A549 (cell line): ENCODE data around the gene PANK2. TPM values are rescaled to one million over a fixed set of nuclear protein-coding genes. Genes with fewer than 3 reads are reported as not detected.
A peak's percentile ranks its signal among the peaks of the same experiment; 100 is the strongest.

ENCODE experiments used
- ATAC-seq, 2 experiments: fragments of 200-7000 bp in 1 of 2; fragments of >200 bp in 1 of 2; cut with Nextera tagmentation in 1 of 2; cut with Tn5 transposase in 1 of 2; 3 replicates each; pipeline versions ENCODE4 v1.8.0 to v1.9.1; 2018 to 2020; ENCODE audit warnings: mild to moderate bottlenecking in 1 of 2, moderate library complexity in 1 of 2
- CTCF ChIA-PET: fragments of 300-600 bp; sonication (Branson Sonifier 250); formaldehyde crosslinking; extraction: SDS; loops from one replicate; lab custom pipeline; 2021; ENCODE audit warnings: antibody characterized with exemption, inconsistent platforms; lab: Yijun Ruan, JAX
- POLR2A ChIA-PET: fragments of 350-600 bp; formaldehyde crosslinking; extraction: SDS; loops from one replicate; lab custom pipeline; 2021; ENCODE audit warnings: antibody characterized with exemption, inconsistent platforms; lab: Yijun Ruan, JAX
- DNase-seq, 2 experiments: peaks; one replicate each; pipeline versions ENCODE4 v3.0.0 to v3.0.0-alpha.2; 2011 to 2016; ENCODE audit warnings: low read depth in 1 of 2, low spot score in 1 of 2
- FAIRE-seq: peaks from 2 replicates; lab custom pipeline; 2011; peaks lifted over from hg19 to GRCh38; lab: Jason Lieb, UNC
- H3K27ac ChIP-seq, 2 experiments: fragments of >200 bp; sonication (Bioruptor Twin); formaldehyde crosslinking; 3 replicates each; pipeline ENCODE4 v1.5.1; 2016 to 2017
- H3K4me1 ChIP-seq: fragments of >200 bp; sonication (Bioruptor Twin); formaldehyde crosslinking; 3 replicates; pipeline ENCODE4 v1.6.1; 2016
- H3K4me2 ChIP-seq: fragments of >200 bp; sonication (Bioruptor Twin); formaldehyde crosslinking; 3 replicates; pipeline ENCODE4 v1.6.1; 2016
- H3K4me3 ChIP-seq: fragments of >200 bp; sonication (Bioruptor Twin); formaldehyde crosslinking; 3 replicates; pipeline ENCODE4 v1.5.1; 2016
- H3K9me3 ChIP-seq: fragments of >200 bp; sonication (Bioruptor Twin); formaldehyde crosslinking; 3 replicates; pipeline ENCODE4 v1.6.1; 2016
- CBX2 ChIP-seq: fragments of 200-600 bp; sonication (generic); IDR thresholded peaks from 2 replicates; pipeline ENCODE4 v1.6.1; 2016; ENCODE audit warnings: low read depth, mild to moderate bottlenecking, borderline replicate concordance
- CBX8 ChIP-seq: fragments of 200-600 bp; sonication (generic); IDR thresholded peaks from 2 replicates; pipeline ENCODE4 v1.6.1; 2016
- CHD2 ChIP-seq: fragments of 150-350 bp; IDR thresholded peaks from 2 replicates; pipeline ENCODE4 v1.6.1; 2014; ENCODE audit warnings: low read length; ENCODE audit not compliant: partially characterized antibody
- CHD4 ChIP-seq: fragments of 200-600 bp; sonication (generic); IDR thresholded peaks from 2 replicates; pipeline ENCODE4 v1.6.1; 2016; ENCODE audit warnings: antibody characterized with exemption, mild to moderate bottlenecking, borderline replicate concordance
- ESRRA ChIP-seq: fragments of 150-350 bp; IDR thresholded peaks from 2 replicates; pipeline ENCODE4 v1.6.1; 2014; ENCODE audit warnings: mild to moderate bottlenecking, low read length, borderline replicate concordance
- HOXB13 ChIP-seq: fragments of 250-450 bp; sonication (Bioruptor Pico); IDR thresholded peaks from 2 replicates; pipeline ENCODE4 v1.5.0; 2020; ENCODE audit warnings: low read depth, mild to moderate bottlenecking, moderate library complexity
- HOXB5 ChIP-seq: fragments of 250-450 bp; sonication (Bioruptor Pico); IDR thresholded peaks from 2 replicates; pipeline ENCODE4 v1.5.0; 2020; ENCODE audit warnings: mild to moderate bottlenecking, moderate library complexity
- KDM5A ChIP-seq: fragments of 200-600 bp; sonication (generic); IDR thresholded peaks from 2 replicates; pipeline ENCODE4 v1.6.1; 2016; ENCODE audit warnings: antibody characterized with exemption, mild to moderate bottlenecking
- MAFK ChIP-seq: fragments of 450-650 bp; IDR thresholded peaks from 2 replicates; pipeline ENCODE4 v1.6.1; 2014; ENCODE audit not compliant: partially characterized antibody
- NFE2L2 ChIP-seq: fragments of 150-350 bp; conservative IDR thresholded peaks from 2 replicates; pipeline ENCODE4 v1.6.1; 2014; ENCODE audit warnings: low read length
- NR3C1 ChIP-seq: fragments of >200 bp; sonication (Bioruptor Twin); formaldehyde crosslinking; IDR thresholded peaks from 3 replicates; pipeline ENCODE4 v1.6.1; 2017
- SREBF2 ChIP-seq: fragments of 450-650 bp; IDR thresholded peaks from 2 replicates; pipeline ENCODE4 v1.6.1; 2014; ENCODE audit warnings: mild to moderate bottlenecking, moderate library complexity
- ZC3H11A ChIP-seq: fragments of 450-650 bp; IDR thresholded peaks from 2 replicates; pipeline ENCODE4 v1.6.1; 2014; ENCODE audit warnings: antibody characterized with exemption, mild to moderate bottlenecking
- ZNF302 ChIP-seq: fragments of 250-450 bp; sonication (Bioruptor Pico); IDR thresholded peaks from 2 replicates; pipeline ENCODE4 v1.9.0; 2021; ENCODE audit warnings: inconsistent platforms, mild to moderate bottlenecking, moderate library complexity
- WGBS: methylation state at CpG from one replicate; pipeline ENCODE4 v1.1.6; 2017; ENCODE audit errors: missing lambda C conversion rate; 5-methylcytosine and 5-hydroxymethylcytosine counted together
- polyA plus RNA-seq, 4 experiments: library from polyadenylated mRNA; depleted of rRNA in 3 of 4; stranded (reverse); fragments of >200 nt; fragmentation: RNase III in 1 of 4; extraction: RNeasy Plus Mini Kit Qiagen cat#74134 plus additional on column Dnase treatment in 1 of 4; gene quantifications; 2 replicates in 3 of 4; 3 replicates in 1 of 4; pipeline ENCODE4 v1.2.3, GENCODE V29; 2011 to 2017
- TF ChIP-seq, protein P1 (sequence below): fragments of 250-450 bp; sonication (Bioruptor Pico); IDR thresholded peaks from 2 replicates; pipeline ENCODE4 v1.5.0; 2021; ENCODE audit warnings: mild to moderate bottlenecking, moderate library complexity, borderline replicate concordance
- TF ChIP-seq, protein P2 (sequence below): IDR thresholded peaks from 2 replicates; pipeline ENCODE4 v1.6.1; 2012
- TF ChIP-seq, protein P3 (sequence below): IDR thresholded peaks from 2 replicates; pipeline ENCODE4 v1.6.1; 2012
- TF ChIP-seq, protein P4 (sequence below): fragments of 250-450 bp; sonication (Bioruptor Pico); IDR thresholded peaks from 2 replicates; pipeline ENCODE4 v1.5.0; 2020; ENCODE audit warnings: low read depth, mild to moderate bottlenecking, moderate library complexity

The PANK2 gene
- polyA plus RNA-seq, 2 of the 4 experiments (the other 2 are of a cell fraction): 44.6 to 45.9 TPM

DNA sequence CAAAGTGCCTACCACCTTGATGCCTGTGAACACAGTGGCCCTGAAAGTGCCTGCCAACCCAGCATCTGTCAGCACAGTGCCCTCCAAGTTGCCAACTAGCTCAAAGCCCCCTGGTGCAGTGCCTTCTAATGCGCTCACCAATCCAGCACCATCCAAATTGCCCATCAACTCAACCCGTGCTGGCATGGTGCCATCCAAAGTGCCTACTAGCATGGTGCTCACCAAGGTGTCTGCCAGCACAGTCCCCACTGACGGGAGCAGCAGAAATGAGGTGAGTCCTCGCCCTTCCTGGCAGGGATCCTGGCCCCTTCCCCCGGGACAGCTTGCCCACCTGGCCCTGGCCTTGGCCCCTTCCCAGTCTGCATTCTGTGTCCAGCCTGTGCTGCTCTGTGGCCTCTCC is 24.7 kb upstream of the PANK2 start (continued):
- TF ChIP-seq ESRRA: no peak

DNA sequence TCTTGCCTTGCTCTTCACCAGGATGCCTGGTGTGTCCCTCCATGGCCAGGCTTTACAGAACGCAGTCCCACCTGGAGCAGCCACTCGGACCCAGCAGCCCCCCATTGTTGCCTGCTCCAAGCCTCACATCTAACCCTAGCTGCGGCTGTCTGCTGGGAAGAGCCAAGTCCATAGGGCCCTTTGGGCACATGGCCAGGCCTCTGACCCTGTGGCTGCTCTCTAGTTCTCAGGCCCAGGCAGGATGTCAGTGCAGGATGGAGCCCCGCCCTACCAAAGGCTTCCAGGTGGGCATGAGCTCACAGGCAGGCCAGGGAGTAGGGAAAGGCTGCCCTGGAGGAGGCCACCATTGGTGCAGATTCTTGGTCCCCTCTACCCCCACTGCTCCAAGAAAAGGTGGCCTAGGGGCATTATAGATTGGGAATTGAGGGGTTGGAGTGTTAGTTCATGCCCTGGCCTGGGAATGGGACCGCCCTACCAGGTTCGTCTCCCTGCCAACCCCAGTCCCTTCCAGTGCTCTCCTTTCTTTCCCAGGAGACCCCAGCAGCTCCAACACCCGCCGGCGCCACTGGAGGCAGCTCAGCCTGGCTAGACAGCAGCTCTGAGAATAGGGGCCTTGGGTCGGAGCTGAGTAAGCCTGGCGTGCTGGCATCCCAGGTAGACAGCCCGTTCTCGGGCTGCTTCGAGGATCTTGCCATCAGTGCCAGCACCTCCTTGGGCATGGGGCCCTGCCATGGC is 23.9 kb upstream of the PANK2 start:
- CTCF ChIA-PET: interaction anchor here (0.9 to 9.5 kb wide), 7 partner anchors 10 to 207 kb away, joined by 3 to 95 read pairs (median 5); partner anchors contain the start of gene AP5S1
- POLR2A ChIA-PET: no interaction called here
- ATAC-seq (no peak), FAIRE-seq (no peak), DNase-seq (no peak)
- Histone ChIP-seq H3K4me2 (no peak overlapping the region), H3K9me3 (peaks cover 6% of the 10 kb centered on the region), H3K4me3 (no peak overlapping the region), H3K4me1 (no peaks in the 10 kb centered on the region), H3K27ac (no peak overlapping the region)
- TF ChIP-seq CHD2: no peak
- no peak for TF ChIP-seq ESRRA
- no peak for TF ChIP-seq HOXB13 (CRISPR knock-in tag)
- no peak for TF ChIP-seq NFE2L2
- TF ChIP-seq ZNF302 (CRISPR knock-in tag): no peak
- no peak for TF ChIP-seq CHD4
- TF ChIP-seq, protein P1, sequence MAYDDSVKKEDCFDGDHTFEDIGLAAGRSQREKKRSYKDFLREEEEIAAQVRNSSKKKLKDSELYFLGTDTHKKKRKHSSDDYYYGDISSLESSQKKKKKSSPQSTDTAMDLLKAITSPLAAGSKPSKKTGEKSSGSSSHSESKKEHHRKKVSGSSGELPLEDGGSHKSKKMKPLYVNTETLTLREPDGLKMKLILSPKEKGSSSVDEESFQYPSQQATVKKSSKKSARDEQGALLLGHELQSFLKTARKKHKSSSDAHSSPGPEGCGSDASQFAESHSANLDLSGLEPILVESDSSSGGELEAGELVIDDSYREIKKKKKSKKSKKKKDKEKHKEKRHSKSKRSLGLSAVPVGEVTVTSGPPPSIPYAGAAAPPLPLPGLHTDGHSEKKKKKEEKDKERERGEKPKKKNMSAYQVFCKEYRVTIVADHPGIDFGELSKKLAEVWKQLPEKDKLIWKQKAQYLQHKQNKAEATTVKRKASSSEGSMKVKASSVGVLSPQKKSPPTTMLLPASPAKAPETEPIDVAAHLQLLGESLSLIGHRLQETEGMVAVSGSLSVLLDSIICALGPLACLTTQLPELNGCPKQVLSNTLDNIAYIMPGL (CRISPR knock-in tag): no peak
- 94% methylated on average over 14 of the region's 14 CpGs for whole genome bisulfite sequencing

DNA sequence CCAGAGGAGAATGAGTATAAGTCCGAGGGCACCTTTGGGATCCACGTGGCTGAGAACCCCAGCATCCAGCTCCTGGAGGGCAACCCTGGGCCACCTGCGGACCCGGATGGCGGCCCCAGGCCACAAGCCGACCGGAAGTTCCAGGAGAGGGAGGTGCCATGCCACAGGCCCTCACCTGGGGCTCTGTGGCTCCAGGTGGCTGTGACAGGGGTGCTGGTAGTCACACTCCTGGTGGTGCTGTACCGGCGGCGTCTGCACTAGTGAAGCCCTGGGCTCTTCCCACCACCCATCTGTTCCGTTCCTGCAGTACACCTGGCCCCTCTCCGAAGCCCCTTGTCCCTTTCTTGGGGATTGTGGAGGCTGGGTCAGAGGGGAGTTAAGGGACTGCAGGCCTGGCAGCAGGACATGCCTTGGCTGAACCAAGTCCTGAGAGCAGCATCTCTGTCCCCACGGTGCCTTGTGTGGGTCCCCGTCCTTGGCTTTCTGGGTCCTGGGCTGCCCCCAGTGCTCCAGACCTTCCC is 23.2 kb upstream of the PANK2 start:
- WGBS: 95% methylated on average over 12 of the region's 14 CpGs
- TF ChIP-seq SREBF2: no peak
- no peak for TF ChIP-seq NR3C1
- no peak for TF ChIP-seq ZC3H11A
- TF ChIP-seq, protein P2, sequence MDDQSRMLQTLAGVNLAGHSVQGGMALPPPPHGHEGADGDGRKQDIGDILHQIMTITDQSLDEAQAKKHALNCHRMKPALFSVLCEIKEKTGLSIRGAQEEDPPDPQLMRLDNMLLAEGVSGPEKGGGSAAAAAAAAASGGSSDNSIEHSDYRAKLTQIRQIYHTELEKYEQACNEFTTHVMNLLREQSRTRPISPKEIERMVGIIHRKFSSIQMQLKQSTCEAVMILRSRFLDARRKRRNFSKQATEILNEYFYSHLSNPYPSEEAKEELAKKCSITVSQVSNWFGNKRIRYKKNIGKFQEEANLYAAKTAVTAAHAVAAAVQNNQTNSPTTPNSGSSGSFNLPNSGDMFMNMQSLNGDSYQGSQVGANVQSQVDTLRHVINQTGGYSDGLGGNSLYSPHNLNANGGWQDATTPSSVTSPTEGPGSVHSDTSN: no peak
- TF ChIP-seq KDM5A: no peak
- no peak for TF ChIP-seq CBX8
- no peak for TF ChIP-seq CBX2
- FAIRE-seq (no peak), DNase-seq (no peak), ATAC-seq (no peak)
- no peak overlapping the region for H3K4me3 ChIP-seq
- H3K4me2 ChIP-seq: no peak overlapping the region
- H3K4me1 ChIP-seq: no peaks in the 10 kb centered on the region
- H3K27ac ChIP-seq: no peak overlapping the region
- ChIA-PET POLR2A (interaction anchor here (1.4 kb wide), 1 partner anchor 15 kb away, joined by 4 read pairs; no protein-coding TSS in a partner anchor), CTCF (interaction anchor here (0.9 to 9.5 kb wide), 6 partner anchors 9 to 206 kb away, joined by 3 to 95 read pairs (median 5); partner anchors contain the start of gene AP5S1)
- H3K9me3 ChIP-seq: peaks cover 6% of the 10 kb centered on the region

DNA sequence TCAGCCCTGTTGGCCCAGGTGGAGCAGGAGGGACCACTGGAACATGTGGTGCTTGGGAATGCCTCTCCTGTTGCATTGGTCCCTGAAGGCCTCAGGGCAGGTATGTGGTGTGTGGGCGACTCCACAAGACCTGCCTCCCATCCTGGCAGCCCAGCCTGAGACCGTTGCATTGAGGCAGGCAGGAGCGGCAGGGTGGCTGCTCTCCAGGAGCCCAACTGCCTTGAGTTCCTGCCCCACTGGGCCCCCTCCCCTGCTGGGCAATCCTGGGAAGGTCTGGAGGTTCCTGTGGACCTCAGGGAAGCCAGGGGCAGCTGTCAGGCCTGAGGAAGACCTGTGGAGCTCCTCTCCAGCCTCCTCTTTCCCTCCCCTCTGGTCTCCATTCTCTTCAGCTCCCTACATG is 22.7 kb upstream of the PANK2 start:
- H3K4me3 ChIP-seq: no peak overlapping the region
- 0 out of 3 replicates have a peak, but pooled peaks cover 3% of the 10 kb centered on the region for H3K4me1 ChIP-seq
- POLR2A ChIA-PET: interaction anchor here (1.4 to 1.5 kb wide), 2 partner anchors 11 to 15 kb away, joined by 4 read pairs; no protein-coding TSS in a partner anchor
- no peak overlapping the region for H3K4me2 ChIP-seq
- WGBS: 84% methylated on average over 3 of the region's 3 CpGs
- DNase-seq: no peak
- peaks cover 6% of the 10 kb centered on the region for H3K9me3 ChIP-seq
- FAIRE-seq: no peak
- CTCF ChIA-PET: interaction anchor here (0.9 to 9.5 kb wide), 6 partner anchors 9 to 206 kb away, joined by 3 to 95 read pairs (median 5); partner anchors contain the start of gene AP5S1
- H3K27ac ChIP-seq: no peak overlapping the region
- ATAC-seq: peak in 1 of 2 experiments; percentile 14; a peak in 3 of 6 replicates
- TF ChIP-seq, protein P3, sequence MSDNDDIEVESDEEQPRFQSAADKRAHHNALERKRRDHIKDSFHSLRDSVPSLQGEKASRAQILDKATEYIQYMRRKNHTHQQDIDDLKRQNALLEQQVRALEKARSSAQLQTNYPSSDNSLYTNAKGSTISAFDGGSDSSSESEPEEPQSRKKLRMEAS: no peak
- TF ChIP-seq HOXB5 (CRISPR knock-in tag): no peak
- TF ChIP-seq CHD2: no peak
- no peak for TF ChIP-seq CBX8
- TF ChIP-seq MAFK: no peak
- TF ChIP-seq, protein P4, sequence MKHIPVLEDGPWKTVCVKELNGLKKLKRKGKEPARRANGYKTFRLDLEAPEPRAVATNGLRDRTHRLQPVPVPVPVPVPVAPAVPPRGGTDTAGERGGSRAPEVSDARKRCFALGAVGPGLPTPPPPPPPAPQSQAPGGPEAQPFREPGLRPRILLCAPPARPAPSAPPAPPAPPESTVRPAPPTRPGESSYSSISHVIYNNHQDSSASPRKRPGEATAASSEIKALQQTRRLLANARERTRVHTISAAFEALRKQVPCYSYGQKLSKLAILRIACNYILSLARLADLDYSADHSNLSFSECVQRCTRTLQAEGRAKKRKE: no peak
- no peak for TF ChIP-seq CBX2
- TF ChIP-seq ESRRA: no peak
